Tongue (tissue), 2 donors: ENCODE data around the gene WSCD2. TPM values are rescaled to one million over a fixed set of nuclear protein-coding genes. Genes with fewer than 3 reads are reported as not detected.

ENCODE experiments used
- DNase-seq: peaks from one replicate; pipeline ENCODE4 v3.0.0-alpha.2; 2015
- total RNA-seq: library from RNA; depleted of rRNA; stranded (reverse); fragments of >200 nt; gene quantifications from one replicate; pipeline ENCODE4 v1.2.3, GENCODE V29; 2014

WSCD2 gene
- total RNA-seq, 1 donor from 2014 or later = 5.5 TPM

DNA sequence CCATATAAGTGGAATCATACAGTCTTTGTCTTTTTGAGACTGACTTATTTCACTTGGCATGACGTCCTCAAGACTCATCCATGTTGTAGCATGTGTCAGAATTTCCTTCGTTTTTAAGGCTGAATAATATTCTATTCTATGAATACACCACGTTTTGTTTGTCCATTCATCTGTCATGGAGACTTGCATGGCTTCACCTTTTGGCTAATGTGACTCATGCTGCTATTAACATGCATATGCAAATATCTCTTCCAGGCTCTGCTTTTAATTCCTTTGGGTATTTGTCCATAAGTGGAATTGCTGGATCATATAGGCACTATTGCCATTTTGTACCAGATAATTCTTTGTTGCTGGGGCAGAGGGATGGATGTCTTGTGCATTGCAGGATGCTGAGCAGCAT, 19.6 kb upstream of the WSCD2 start:
- no peak for DNase-seq

DNA sequence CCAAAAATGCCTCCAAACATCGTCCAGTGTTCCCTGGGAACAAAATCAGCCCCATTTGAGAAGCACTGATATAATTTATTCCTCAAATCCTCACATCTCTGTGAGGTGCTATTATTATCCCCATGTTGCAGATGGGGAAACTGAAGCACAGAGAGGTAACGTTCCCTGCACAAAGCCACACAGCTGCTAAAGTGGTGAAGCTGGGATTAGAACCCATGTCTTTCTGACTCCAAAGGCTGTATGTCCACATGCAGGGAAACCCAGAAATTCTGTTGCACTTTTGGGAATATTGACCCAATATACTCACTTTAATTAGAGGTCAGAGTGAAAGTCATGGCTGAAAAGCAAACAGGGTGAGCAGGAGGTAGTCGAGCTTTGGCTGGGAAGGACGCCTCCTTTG, 19.1 kb upstream of the WSCD2 start:
- DNase-seq = no peak

DNA sequence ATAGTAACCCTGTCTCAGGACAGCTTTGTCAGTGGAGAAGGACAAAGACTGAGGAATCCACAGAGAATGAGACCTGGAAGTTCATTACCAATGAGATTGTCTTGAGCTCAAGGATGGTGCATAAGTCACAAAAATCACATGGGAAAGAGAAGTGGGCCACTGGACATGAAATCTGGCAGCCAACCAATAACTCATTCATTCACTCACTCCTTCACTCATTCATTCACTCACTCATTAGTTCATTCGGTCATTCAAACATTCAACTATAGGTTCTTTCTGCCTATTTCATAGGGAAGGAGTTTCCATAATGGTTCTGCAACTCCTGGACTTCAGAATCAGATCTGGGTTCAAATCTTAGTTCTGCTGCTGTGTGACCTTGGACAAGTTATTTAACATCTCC, 18.2 kb upstream of the WSCD2 start:
- DNase-seq = no peak

- DNase-seq = peak; percentile 65
Observed at GRCh38 chr12:108112832-108113556, 16.1 kb upstream of the WSCD2 start.

DNA sequence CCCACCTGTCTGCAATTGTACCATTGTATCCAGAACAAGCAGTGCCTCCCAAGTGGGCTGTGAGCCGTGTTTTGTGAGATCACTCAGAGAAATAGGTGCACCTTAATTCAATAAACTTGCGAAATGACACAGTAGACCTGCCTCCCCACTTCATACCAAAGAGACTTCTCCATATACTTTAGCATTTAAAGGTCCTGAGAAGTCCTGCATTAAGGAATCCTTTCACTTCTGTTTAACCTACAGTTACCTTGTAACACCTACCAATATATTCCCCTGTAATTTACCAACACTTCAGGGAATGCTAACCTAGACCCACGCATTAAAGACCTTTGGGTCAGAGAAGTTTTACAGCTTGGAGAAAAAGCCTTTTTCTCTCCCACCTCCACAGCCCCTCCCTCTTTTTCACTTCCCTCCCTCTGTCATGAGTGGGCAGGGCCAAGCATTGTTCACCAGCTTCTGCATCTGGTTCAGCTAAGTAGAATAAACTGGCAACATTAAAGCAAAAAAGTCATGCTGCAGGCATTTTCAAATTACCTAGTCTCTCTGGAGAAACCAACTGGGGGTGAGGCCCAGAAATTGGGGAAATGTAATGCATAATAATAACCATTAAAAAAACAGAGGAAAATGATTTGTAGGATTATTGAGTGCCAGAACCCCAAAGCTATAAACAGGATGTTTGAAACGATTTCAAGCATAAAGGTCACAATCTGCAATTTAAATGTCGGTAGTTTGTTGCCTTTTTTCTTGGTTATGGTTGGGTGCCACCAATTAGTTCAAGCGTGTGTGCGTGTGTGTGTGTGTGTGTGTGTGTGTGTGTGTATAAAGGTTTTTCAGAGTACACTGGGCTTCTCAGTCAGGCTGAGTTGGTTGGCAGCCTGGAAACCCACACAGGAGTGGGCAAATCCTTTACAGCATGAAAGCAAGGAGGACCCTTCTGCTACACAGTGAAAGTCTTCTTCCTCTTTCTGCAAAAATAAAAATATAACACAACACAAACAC, 13.7 kb upstream of the WSCD2 start:
- peak; percentile 21 for DNase-seq

DNA sequence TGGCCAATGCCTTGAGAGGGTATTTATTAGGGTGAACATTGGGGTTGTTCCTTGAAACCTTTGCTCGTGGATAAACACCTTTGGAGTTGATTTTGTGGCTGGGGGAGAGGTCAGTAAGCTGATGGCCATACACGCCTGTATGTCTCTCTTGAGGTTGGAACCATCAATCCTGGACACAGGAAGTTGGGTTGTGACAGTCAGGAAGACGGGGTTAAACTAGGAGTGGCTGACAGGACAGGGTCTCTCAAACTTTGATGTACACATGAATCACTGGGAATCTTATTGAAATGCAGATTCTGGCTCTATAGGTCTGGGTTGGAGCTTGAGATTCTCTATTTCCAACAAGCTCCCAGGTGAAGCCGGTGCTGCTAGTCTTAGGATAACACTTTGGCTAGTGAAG, 12.8 kb upstream of the WSCD2 start:
- no peak for DNase-seq

GRCh38 chr12:108116699-108117098, 12.4 kb upstream of the WSCD2 start:
- DNase-seq = peak; percentile 21

GRCh38 chr12:108117163-108117849, 11.8 kb upstream of the WSCD2 start:
- DNase-seq = no peak

GRCh38 chr12:108117902-108118301, 11.2 kb upstream of the WSCD2 start:
- no peak for DNase-seq

DNA sequence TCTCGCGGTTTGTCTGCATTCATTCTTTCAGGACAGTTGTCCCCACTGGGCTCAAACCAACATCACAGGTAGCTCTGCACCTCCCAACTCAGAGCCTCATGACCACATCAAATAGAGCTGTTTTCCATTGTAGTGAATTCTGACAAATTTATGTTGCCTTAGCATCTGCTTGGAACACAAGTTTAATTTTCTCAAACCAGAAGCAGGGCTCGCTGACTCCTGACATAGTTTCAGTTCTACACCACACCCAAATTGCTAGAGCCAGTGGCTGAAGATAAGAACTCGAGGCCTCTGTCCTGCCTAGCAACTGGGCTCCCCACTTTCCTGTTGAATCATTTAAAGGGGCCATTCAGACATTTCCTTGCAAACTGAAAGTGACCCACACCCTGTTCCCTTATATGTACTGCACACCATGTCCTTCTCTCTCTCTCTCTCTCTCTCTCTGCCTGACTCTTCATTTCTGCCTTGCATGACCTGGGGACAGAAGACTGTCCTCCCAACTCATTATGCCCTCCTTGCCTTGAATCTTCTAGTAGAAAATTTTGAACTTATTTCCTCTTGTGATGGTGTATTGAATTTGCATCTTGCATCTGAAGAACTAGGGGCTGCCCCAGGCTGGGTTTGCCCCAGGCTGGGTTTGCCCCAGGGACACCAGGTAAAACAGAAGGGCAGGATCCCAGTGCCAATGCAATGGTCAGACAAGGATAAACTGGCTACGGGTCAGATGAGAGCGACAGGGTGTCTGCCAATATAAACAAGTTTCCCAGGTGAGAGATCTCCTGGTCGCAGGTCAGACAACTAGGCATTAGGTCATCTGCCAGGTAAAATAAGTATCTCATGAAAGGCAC, 9.7 kb upstream of the WSCD2 start:
- DNase-seq = peak; percentile 19

DNA sequence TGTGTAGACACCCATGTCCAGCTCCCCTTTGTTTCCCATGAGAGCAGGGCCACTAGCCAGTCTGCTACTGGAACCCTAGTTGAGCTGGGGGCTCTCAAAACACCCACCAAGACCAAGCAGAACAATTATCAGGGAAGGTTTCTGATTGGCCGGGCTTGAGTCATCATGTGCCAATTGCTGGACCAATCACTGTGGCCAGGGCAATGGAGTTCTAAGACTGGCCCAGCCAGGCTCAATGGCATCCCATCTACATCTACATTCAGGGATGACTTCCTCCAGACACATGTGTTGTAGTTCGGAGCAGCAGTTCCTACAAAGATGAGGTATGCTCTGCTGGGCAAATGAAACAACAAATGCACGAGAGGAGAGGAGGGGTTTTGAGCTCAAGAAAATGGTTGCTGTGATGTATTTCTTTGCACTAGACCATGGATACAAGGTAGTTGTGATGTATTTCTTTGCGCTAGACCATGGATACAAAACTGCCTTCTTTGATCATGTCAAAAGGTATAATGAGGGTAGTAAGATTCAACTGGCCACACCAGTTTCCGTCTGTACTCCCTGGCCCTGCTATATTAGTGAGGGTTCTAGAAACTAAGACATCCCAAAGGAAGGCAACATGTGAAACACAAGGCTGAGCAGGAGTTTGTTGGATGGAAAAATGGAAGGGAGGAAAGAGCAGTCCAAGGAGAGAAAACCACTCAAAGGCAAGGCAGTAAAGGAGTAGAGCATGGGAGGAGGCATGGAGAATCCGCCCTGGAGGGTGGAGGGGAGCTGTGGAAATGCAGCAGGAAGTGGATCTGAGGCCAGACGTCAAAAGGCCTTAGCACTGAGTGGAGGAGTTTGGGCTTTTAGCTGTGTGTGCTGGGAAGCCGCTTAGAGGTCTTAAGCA, 8.9 kb upstream of the WSCD2 start:
- no peak for DNase-seq

DNA sequence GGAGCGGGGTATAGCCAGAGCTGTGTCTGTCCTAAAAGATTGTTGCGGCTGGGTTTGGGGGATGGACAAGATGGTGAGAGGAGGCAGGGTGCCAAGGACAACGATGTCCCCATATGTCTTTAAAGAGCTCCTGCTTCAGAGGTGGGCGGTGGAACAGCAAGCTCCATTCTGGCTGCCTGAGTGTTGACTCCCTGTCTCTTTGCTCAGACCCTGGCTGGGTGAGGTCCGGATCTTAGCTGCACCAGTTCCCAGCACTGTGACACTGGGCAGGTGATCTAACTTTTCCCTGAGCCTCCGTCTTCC, 8.3 kb upstream of the WSCD2 start:
- no peak for DNase-seq

DNA sequence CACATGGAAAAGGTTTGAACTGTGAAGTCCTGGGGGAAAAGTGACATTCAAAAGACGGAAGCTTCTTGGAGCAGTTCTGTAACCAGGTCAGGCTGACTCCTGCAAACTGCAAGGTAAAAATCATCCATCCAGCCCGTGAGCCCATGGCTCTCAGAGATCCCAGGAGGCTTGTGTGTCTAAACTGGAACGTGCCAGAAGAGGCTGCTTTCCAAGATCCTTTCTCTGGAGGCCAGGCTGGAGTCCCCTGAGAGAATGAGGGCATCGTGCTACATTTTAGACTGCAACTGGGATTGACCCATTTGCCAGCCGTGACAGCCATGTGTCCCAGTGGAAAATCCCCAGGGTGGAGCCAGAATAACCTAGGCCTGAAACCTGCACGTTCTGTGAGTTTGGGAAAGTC, 7.8 kb upstream of the WSCD2 start:
- DNase-seq = no peak

GRCh38 chr12:108121728-108122471, 7.2 kb upstream of the WSCD2 start:
- no peak for DNase-seq

- DNase-seq = no peak
Observed at GRCh38 chr12:108122644-108123043, 6.4 kb upstream of the WSCD2 start.

DNA sequence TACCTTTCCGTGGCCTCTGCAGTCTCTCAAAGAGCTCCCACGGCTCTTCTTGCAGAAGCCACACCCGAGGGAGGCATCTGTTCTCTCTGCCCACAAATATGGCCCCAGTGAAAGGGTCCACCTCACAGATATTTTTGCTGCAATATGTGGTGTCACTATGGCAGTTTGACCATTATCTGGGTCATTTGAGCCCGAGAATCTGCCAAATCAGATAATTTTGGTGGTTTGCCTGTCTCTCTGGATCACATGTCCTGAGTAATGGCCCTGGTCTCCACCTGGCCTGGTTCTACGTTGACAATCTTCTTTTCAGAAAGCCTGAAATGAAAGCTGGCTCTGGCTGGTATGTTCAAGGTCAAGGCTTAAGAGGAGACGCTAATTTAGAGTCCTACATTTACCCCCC, 5.7 kb upstream of the WSCD2 start:
- no peak for DNase-seq

GRCh38 chr12:108125073-108125472, 4.0 kb upstream of the WSCD2 start:
- no peak for DNase-seq

- no peak for DNase-seq
Observed at GRCh38 chr12:108126212-108126611, 2.9 kb upstream of the WSCD2 start.

- DNase-seq = no peak
Observed at GRCh38 chr12:108126990-108127501, 2.0 kb upstream of the WSCD2 start.

DNA sequence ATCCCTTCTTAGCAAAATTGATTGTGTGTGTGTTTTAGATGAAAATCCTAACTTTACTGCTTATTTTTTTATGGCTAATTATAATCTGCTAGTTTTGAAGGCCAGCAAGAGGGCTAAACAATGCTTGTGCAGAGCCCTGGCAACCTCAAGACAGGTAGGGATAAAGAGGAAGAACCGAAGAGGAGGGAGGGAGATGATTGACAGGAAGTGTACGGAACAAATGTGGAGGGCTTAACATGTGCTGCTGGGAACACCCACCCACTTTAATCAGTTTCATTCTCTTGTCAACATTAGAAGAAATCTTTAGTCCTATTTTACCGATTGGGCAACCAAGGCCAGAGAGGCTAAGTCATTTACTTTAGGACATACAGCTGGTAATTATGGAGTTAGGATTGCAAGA, 1.4 kb upstream of the WSCD2 start:
- no peak for DNase-seq
